WERI-Rb-1 (cell line): ENCODE results near the gene JCAD.
"Not testable (repeated sequence)": the region's sequence is repeated elsewhere in the genome, so short reads cannot be mapped to it uniquely, and the experiment has no call there.

ENCODE experiments used
- DNase-seq: peaks from one replicate; pipeline ENCODE4 v3.0.0-alpha.2; 2020
- H3K27ac ChIP-seq: fragments of 250-450 bp; sonication (Bioruptor Pico); 2 replicates; pipeline ENCODE4 v1.5.1; 2020; ENCODE audit warnings: mild to moderate bottlenecking, moderate library complexity
- H3K27me3 ChIP-seq: fragments of 250-450 bp; sonication (Bioruptor Pico); 2 replicates; pipeline ENCODE4 v1.5.1; 2021; ENCODE audit warnings: mild to moderate bottlenecking, low read depth, moderate library complexity; ENCODE audit not compliant: insufficient read depth, severe bottlenecking
- H3K36me3 ChIP-seq: fragments of 250-450 bp; sonication (Bioruptor Pico); 2 replicates; pipeline ENCODE4 v1.5.1; 2020; ENCODE audit warnings: mild to moderate bottlenecking, moderate library complexity
- H3K4me3 ChIP-seq: 2 replicates; pipeline ENCODE4 v1.5.1; 2011; ENCODE audit warnings: low read depth, mild to moderate bottlenecking, control low read depth, low read length
- H3K9me3 ChIP-seq: fragments of 250-450 bp; sonication (Bioruptor Pico); 2 replicates; pipeline ENCODE4 v1.5.1; 2021; ENCODE audit warnings: mild to moderate bottlenecking, moderate library complexity; ENCODE audit not compliant: severe bottlenecking
- CTCF ChIP-seq: IDR thresholded peaks from 2 replicates; pipeline ENCODE4 v1.5.1; 2011; ENCODE audit warnings: low read depth, mild to moderate bottlenecking, control low read depth, inconsistent platforms, low read length

The JCAD gene

GRCh38 chr10:29982997-29983648, 76.3 kb downstream of the JCAD start:
- DNase-seq = no peak
- Histone ChIP-seq H3K9me3 (no peaks in the 10 kb centered on the region), H3K27me3 (no peaks in the 10 kb centered on the region), H3K27ac (no peak overlapping the region), H3K4me3 (no peak overlapping the region), H3K36me3 (no peaks in the 10 kb centered on the region)
- no peak for TF ChIP-seq CTCF

DNA sequence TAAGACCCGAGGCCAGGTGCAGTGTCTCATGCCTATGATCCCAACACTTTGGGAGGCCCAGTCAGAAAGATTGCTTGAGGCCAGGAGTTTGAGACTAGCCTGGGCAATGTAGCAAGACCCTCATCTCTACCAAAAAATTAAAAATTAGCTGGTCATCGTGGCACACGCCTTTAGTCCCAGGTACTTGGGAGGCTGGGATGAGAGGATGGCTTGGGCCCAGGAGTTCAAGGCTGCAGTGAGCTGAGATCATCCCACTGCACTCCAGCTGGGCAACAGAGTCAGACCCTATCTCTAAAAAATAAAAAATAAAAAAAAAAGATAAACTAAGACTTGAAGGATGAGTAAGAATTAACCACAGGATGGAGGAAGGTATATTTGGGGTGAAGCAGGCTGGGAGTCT, 77.9 kb downstream of the JCAD start:
- Histone ChIP-seq H3K9me3 (no peaks in the 10 kb centered on the region), H3K27me3 (no peaks in the 10 kb centered on the region), H3K27ac (no peak overlapping the region), H3K36me3 (no peaks in the 10 kb centered on the region), H3K4me3 (no peak overlapping the region)
- no peak for TF ChIP-seq CTCF
- no peak for DNase-seq

GRCh38 chr10:29980084-29980483, 79.3 kb downstream of the JCAD start:
- Histone ChIP-seq H3K27ac (no peak overlapping the region), H3K9me3 (no peaks in the 10 kb centered on the region), H3K27me3 (no peaks in the 10 kb centered on the region), H3K36me3 (no peaks in the 10 kb centered on the region), H3K4me3 (no peak overlapping the region)
- no peak for TF ChIP-seq CTCF
- no peak for DNase-seq

DNA sequence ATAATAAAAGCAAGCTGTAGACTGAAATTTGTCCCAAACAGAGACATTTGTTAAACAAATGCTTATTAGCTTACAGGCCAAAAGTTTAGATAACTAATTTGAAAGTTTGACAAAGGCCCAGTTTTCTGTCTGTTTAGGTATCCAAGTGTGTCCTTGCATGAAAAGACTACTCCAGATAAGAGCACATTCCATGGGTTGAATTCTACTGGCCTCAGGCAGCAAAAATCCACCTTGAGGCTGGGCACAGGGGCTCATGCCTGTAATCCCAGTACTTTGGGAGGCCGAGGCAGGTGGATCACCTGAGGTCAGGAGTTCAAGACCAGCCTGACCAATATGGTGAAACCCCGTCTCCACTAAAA, 80.0 kb downstream of the JCAD start:
- H3K27me3 ChIP-seq, H3K4me3 ChIP-seq, H3K27ac ChIP-seq, DNase-seq, H3K36me3 ChIP-seq, H3K9me3 ChIP-seq: not testable (repeated sequence)

DNA sequence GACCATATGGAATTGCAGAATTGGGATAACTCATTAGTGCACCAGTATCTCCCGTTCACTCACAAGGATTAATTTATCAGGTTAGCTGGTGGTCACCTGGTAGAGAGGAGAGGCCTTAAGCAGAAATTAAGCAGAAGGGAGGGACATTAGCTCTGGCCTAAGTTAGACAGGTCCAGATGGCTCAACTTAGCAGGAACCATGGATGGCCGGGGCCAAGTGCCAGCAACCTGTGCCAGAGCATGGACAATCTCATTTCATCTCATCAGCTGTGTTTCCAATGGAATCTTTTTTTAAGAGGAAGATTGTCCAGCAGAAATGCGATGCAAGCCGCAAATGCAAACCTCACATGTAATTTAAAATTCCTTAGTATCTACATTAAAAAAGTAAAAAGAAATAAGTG, 82.2 kb downstream of the JCAD start:
- no peak for DNase-seq
- Histone ChIP-seq H3K9me3 (no peaks in the 10 kb centered on the region), H3K27me3 (no peaks in the 10 kb centered on the region), H3K4me3 (no peak overlapping the region), H3K27ac (no peak overlapping the region), H3K36me3 (no peaks in the 10 kb centered on the region)
- no peak for TF ChIP-seq CTCF

DNA sequence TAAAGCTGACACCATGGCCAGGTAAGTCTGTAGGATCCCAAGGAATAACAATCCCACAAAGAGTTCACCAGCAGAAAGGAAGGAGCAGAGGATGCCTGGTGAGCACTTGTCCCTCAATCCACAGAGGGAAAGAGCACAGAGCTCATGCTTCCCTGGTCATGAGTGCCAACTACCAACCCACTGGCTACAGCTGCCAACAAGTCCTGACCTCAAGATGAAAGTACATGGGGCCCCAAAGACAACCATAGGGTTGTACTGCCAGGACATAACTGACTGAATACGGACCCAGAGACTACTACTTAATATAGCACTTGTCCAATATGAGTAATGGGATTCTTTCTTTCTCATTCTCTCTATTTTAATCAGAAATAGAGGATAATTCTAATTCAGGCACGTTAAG, 83.3 kb downstream of the JCAD start:
- Histone ChIP-seq H3K27me3 (no peaks in the 10 kb centered on the region), H3K27ac (no peak overlapping the region), H3K4me3 (no peak overlapping the region), H3K36me3 (no peaks in the 10 kb centered on the region), H3K9me3 (no peaks in the 10 kb centered on the region)
- DNase-seq = no peak
- no peak for TF ChIP-seq CTCF
